Stimulated activated CD4-positive, alpha-beta T cell treated with anti-CD3 and anti-CD28 coated beads, Interleukin-1b, Interleukin-23, amount 100 ng/mL, for 24 hours (primary cell): ENCODE measurements around the gene SLX4.
"Not testable (repeated sequence)": the region's sequence is repeated elsewhere in the genome, so short reads cannot be mapped to it uniquely, and the experiment has no call there.

Source experiments
- DNase-seq, 4 experiments: peaks; one replicate each; pipeline ENCODE4 v3.0.0-alpha.2; 2020; ENCODE audit warnings: low read depth in 4 of 4, low spot score in 1 of 4

The SLX4 gene

GRCh38 chr16:3641801-3642396 lies 30.5 kb upstream of the SLX4 start:
- no peak for DNase-seq

GRCh38 chr16:3640632-3641501 lies 29.5 kb upstream of the SLX4 start:
- no peak for DNase-seq

- no peak for DNase-seq
Measured at GRCh38 chr16:3640207-3640606, 28.8 kb upstream of the SLX4 start.

- DNase-seq, result no peak
Measured at GRCh38 chr16:3638916-3639644, 27.7 kb upstream of the SLX4 start.

GRCh38 chr16:3637371-3637923 lies 26.0 kb upstream of the SLX4 start:
- peak in 2 of 4 experiments; percentile 2 to 13 for DNase-seq

GRCh38 chr16:3625911-3626732 lies 14.7 kb upstream of the SLX4 start:
- DNase-seq, result no peak

GRCh38 chr16:3625331-3625730 lies 13.9 kb upstream of the SLX4 start:
- no peak for DNase-seq

- DNase-seq, result no peak
Measured at GRCh38 chr16:3623642-3624041, 12.2 kb upstream of the SLX4 start.

GRCh38 chr16:3618769-3619141 lies 7.3 kb upstream of the SLX4 start:
- no peak for DNase-seq

GRCh38 chr16:3612510-3613466 lies 1.4 kb upstream of the SLX4 start:
- DNase-seq, result no peak

GRCh38 chr16:3610698-3611145 lies 684 bp downstream of the SLX4 start:
- DNase-seq, result no peak

GRCh38 chr16:3609895-3610697 lies 1.3 kb downstream of the SLX4 start:
- DNase-seq, result no peak

- DNase-seq, result not testable (repeated sequence)
Measured at GRCh38 chr16:3608976-3609375, 2.4 kb downstream of the SLX4 start.

GRCh38 chr16:3608069-3608468 lies 3.3 kb downstream of the SLX4 start:
- DNase-seq, result no peak

- DNase-seq, result no peak
Measured at GRCh38 chr16:3607634-3608033, 3.8 kb downstream of the SLX4 start.

GRCh38 chr16:3607161-3607560 lies 4.2 kb downstream of the SLX4 start:
- DNase-seq, result no peak

GRCh38 chr16:3606441-3606840 lies 5.0 kb downstream of the SLX4 start:
- no peak for DNase-seq

- DNase-seq, result no peak
Measured at GRCh38 chr16:3602320-3602653, 9.1 kb downstream of the SLX4 start.
